IMR-90 (cell line): ENCODE measurements around the gene SECTM1. TPM values are rescaled to one million over a fixed set of nuclear protein-coding genes. Genes with fewer than 3 reads are reported as not detected.
A peak's percentile ranks its signal among the peaks of the same experiment; 100 is the strongest.

Source experiments
- ATAC-seq: fragments of 200-7000 bp; cut with Tn5 transposase; 2 replicates; pipeline ENCODE4 v1.9.1; 2020; ENCODE audit warnings: low read depth, mild to moderate bottlenecking, moderate library complexity
- BruUV-seq: library from RNA; stranded (reverse); fragments of 400-500 nt; replicated peaks from 2 replicates; lab custom pipeline; 2021; lab: Mats Ljungman, UMichigan
- CTCF ChIA-PET: fragments of 300-600 bp; formaldehyde crosslinking; extraction: SDS; loops from one replicate; lab custom pipeline; 2021; ENCODE audit warnings: antibody characterized with exemption; lab: Yijun Ruan, JAX
- POLR2A ChIA-PET: fragments of 300-600 bp; sonication (Branson Sonifier 250); formaldehyde crosslinking; loops from one replicate; lab custom pipeline; 2022; ENCODE audit warnings: antibody characterized with exemption; ENCODE audit not compliant: unreplicated experiment; lab: Charles Lee
- DNase-seq: peaks from one replicate; pipeline ENCODE4 v3.0.0; 2013
- H2AFZ ChIP-seq: replicated peaks from 2 replicates; pipeline ENCODE3; 2013; ENCODE audit warnings: low read length, mild to moderate bottlenecking; ENCODE audit not compliant: poor library complexity
- H2AK5ac ChIP-seq: 2 replicates; pipeline ENCODE4 v1.6.1; 2013; ENCODE audit warnings: low read depth, low read length, inconsistent platforms
- H2AK9ac ChIP-seq: replicated peaks from 2 replicates; pipeline ENCODE3; 2013; ENCODE audit warnings: mild to moderate bottlenecking, low read depth, low read length, moderate library complexity; ENCODE audit not compliant: poor library complexity
- H2BK120ac ChIP-seq: 2 replicates; pipeline ENCODE4 v1.6.1; 2013; ENCODE audit warnings: low read depth, low read length, inconsistent platforms
- H2BK15ac ChIP-seq: 3 replicates; pipeline ENCODE4 v1.6.1; 2013; ENCODE audit warnings: low read depth, low read length, inconsistent platforms
- H2BK20ac ChIP-seq: 2 replicates; pipeline ENCODE4 v1.6.1; 2013; ENCODE audit warnings: low read depth, mild to moderate bottlenecking, inconsistent platforms, low read length, moderate library complexity
- H2BK5ac ChIP-seq: 2 replicates; pipeline ENCODE4 v1.6.1; 2013; ENCODE audit warnings: mild to moderate bottlenecking, low read depth, low read length, inconsistent platforms; ENCODE audit not compliant: poor library complexity, severe bottlenecking
- H3K14ac ChIP-seq: replicated peaks from 2 replicates; pipeline ENCODE4 v1.6.1; 2013; ENCODE audit warnings: low read depth, low read length, inconsistent platforms
- H3K18ac ChIP-seq: 2 replicates; pipeline ENCODE4 v1.6.1; 2013; ENCODE audit warnings: low read depth, low read length, control low read depth
- H3K23ac ChIP-seq: 2 replicates; pipeline ENCODE4 v1.6.1; 2013; ENCODE audit warnings: low read depth, low read length, inconsistent platforms
- H3K27ac ChIP-seq: 2 replicates; pipeline ENCODE4 v1.5.1; 2013; ENCODE audit warnings: mild to moderate bottlenecking, control low read depth, low read length; ENCODE audit not compliant: insufficient read depth
- H3K27me3 ChIP-seq: 2 replicates; pipeline ENCODE4 v1.6.1; 2013; ENCODE audit warnings: low read length; ENCODE audit not compliant: control insufficient read depth, insufficient read depth
- H3K36me3 ChIP-seq: 2 replicates; pipeline ENCODE4 v1.6.1; 2013; ENCODE audit warnings: low read length, mixed read lengths; ENCODE audit not compliant: control insufficient read depth, insufficient read depth
- H3K4ac ChIP-seq: 2 replicates; pipeline ENCODE4 v1.6.1; 2013; ENCODE audit warnings: low read depth, low read length, inconsistent platforms
- H3K4me1 ChIP-seq: 2 replicates; pipeline ENCODE4 v1.6.1; 2013; ENCODE audit warnings: low read length, mixed read lengths; ENCODE audit not compliant: control insufficient read depth, insufficient read depth
- H3K4me2 ChIP-seq: 2 replicates; pipeline ENCODE4 v1.6.1; 2013; ENCODE audit warnings: low read depth, mild to moderate bottlenecking, control low read depth, low read length, moderate library complexity
- H3K4me3 ChIP-seq: 2 replicates; pipeline ENCODE4 v1.5.1; 2013; ENCODE audit warnings: low read depth, mild to moderate bottlenecking, control low read depth, low read length, moderate library complexity; ENCODE audit not compliant: insufficient read depth
- H3K56ac ChIP-seq: 2 replicates; pipeline ENCODE4 v1.6.1; 2013; ENCODE audit warnings: low read length, inconsistent platforms; ENCODE audit not compliant: insufficient read depth; ENCODE audit errors: extremely low read depth
- H3K79me1 ChIP-seq, 2 experiments: 2 replicates each; pipeline ENCODE4 v1.6.1; 2013; ENCODE audit warnings: low read length in 2 of 2, inconsistent platforms in 1 of 2, low read depth in 1 of 2
- H3K9ac ChIP-seq: 2 replicates; pipeline ENCODE4 v1.6.1; 2013; ENCODE audit warnings: low read depth, low read length, control low read depth
- H3K9me1 ChIP-seq: 2 replicates; pipeline ENCODE4 v1.6.1; 2013; ENCODE audit warnings: low read length, inconsistent platforms; ENCODE audit not compliant: insufficient read depth
- H3K9me3 ChIP-seq: 2 replicates; pipeline ENCODE4 v1.6.1; 2013; ENCODE audit warnings: low read length; ENCODE audit not compliant: control insufficient read depth, insufficient read depth
- H4K20me1 ChIP-seq: 2 replicates; pipeline ENCODE4 v1.6.1; 2013; ENCODE audit warnings: low read length, inconsistent platforms; ENCODE audit not compliant: insufficient read depth
- H4K5ac ChIP-seq: 2 replicates; pipeline ENCODE4 v1.6.1; 2013; ENCODE audit warnings: mild to moderate bottlenecking, low read depth, low read length, control low read depth
- H4K8ac ChIP-seq, 2 experiments: 2 replicates each; pipeline ENCODE4 v1.6.1; 2013; ENCODE audit warnings: low read depth in 2 of 2, low read length in 2 of 2, control low read depth in 1 of 2, inconsistent platforms in 1 of 2
- H4K91ac ChIP-seq: 2 replicates; pipeline ENCODE4 v1.6.1; 2013; ENCODE audit warnings: low read depth, low read length, inconsistent platforms; ENCODE audit not compliant: insufficient read depth
- CHD1 ChIP-seq: IDR thresholded peaks from 2 replicates; pipeline ENCODE4 v1.6.1; 2012; ENCODE audit warnings: low read depth, low read length, improper control_type of control experiment
- CTCF ChIP-seq: conservative IDR thresholded peaks from 2 replicates; pipeline ENCODE4 v1.5.1; 2012; ENCODE audit warnings: mild to moderate bottlenecking, low read depth, low read length, improper control_type of control experiment
- ELK1 ChIP-seq: fragments of 150-350 bp; IDR thresholded peaks from 2 replicates; pipeline ENCODE4 v1.6.1; 2016; ENCODE audit warnings: low read depth, mild to moderate bottlenecking, low read length, moderate library complexity, borderline replicate concordance
- FOS ChIP-seq: fragments of 150-350 bp; IDR thresholded peaks from 2 replicates; pipeline ENCODE4 v1.6.1; 2016; ENCODE audit warnings: low read depth, low read length
- MAFK ChIP-seq: IDR thresholded peaks from 2 replicates; pipeline ENCODE4 v1.6.1; 2012; ENCODE audit warnings: low read depth, low read length, improper control_type of control experiment
- MXI1 ChIP-seq: IDR thresholded peaks from 2 replicates; pipeline ENCODE4 v1.6.1; 2012; ENCODE audit warnings: low read depth, mild to moderate bottlenecking, low read length, moderate library complexity, borderline replicate concordance
- NFE2L2 ChIP-seq: fragments of 150-350 bp; IDR thresholded peaks from 2 replicates; pipeline ENCODE4 v1.6.1; 2016; ENCODE audit warnings: low read depth, mild to moderate bottlenecking, low read length
- POLR2A ChIP-seq: IDR thresholded peaks from 2 replicates; pipeline ENCODE4 v1.6.1; 2012; ENCODE audit warnings: mild to moderate bottlenecking, low read depth, low read length
- RAD21 ChIP-seq: IDR thresholded peaks from 2 replicates; pipeline ENCODE4 v1.6.1; 2012; ENCODE audit warnings: low read length, improper control_type of control experiment
- RCOR1 ChIP-seq: IDR thresholded peaks from 2 replicates; pipeline ENCODE4 v1.6.1; 2012; ENCODE audit warnings: mild to moderate bottlenecking, low read length, improper control_type of control experiment; ENCODE audit not compliant: insufficient replicate concordance
- RFX5 ChIP-seq: IDR thresholded peaks from 2 replicates; pipeline ENCODE4 v1.8.0; 2012; ENCODE audit warnings: low read depth, mild to moderate bottlenecking, low read length, moderate library complexity
- SMC3 ChIP-seq: fragments of 150-350 bp; IDR thresholded peaks from 2 replicates; pipeline ENCODE4 v1.6.1; 2016; ENCODE audit warnings: low read depth, mild to moderate bottlenecking, antibody characterized with exemption, low read length, moderate library complexity
- USF2 ChIP-seq: fragments of 150-350 bp; IDR thresholded peaks from 2 replicates; pipeline ENCODE4 v1.6.1; 2017; ENCODE audit warnings: mild to moderate bottlenecking, antibody characterized with exemption, low read length, low read depth
- WGBS, 2 experiments: methylation state at CpG; one replicate each; pipeline versions ENCODE4 v1.1.5 to v1.1.7; 2013; ENCODE audit warnings: missing lambda C conversion rate in 2 of 2; ENCODE audit not compliant: insufficient read length in 1 of 2; ENCODE audit errors: extremely low coverage in 2 of 2; 5-methylcytosine and 5-hydroxymethylcytosine counted together
- dilution Hi-C: fragments of 300-500 bp; cut with HindIII; formaldehyde crosslinking; loops from one replicate; pipeline ENCODE4 v1.14.3; 2018; ENCODE audit warnings: low sequenced_read_pairs; ENCODE audit not compliant: unreplicated experiment
- in situ Hi-C: fragments of 300-500 bp; cut with MboI; formaldehyde crosslinking; loops from 3 replicates; pipeline ENCODE4 v1.14.3; 2019; ENCODE audit warnings: low sequenced_read_pairs, inconsistent platforms, mixed read lengths
- intact Hi-C: fragments of 100-400 bp; cut with micrococcal nuclease; formaldehyde crosslinking; loops from 2 replicates; pipeline ENCODE4 v1.10.0; 2022
- polyA plus RNA-seq, 3 experiments: library from polyadenylated mRNA; depleted of rRNA; stranded (reverse); fragments of >200 nt; gene quantifications; 2 replicates each; pipeline ENCODE4 v1.2.3, GENCODE V29; 2012; ENCODE audit warnings: low replicate concordance in 1 of 3
- total RNA-seq: library from RNA; depleted of rRNA; stranded (reverse); fragments of >200 nt; gene quantifications from 2 replicates; pipeline ENCODE4 v1.2.3, GENCODE V29; 2012

Gene SECTM1
- total and polyA plus RNA-seq, 2 of the 4 experiments (the other 2 are of a cell fraction), result 2.3 to 4.4 TPM

- no peaks in the 10 kb centered on the region for H3K27me3 ChIP-seq
- no peak overlapping the region for H3K18ac ChIP-seq
- H2BK20ac ChIP-seq, result no peak overlapping the region
- no peak overlapping the region for H3K4me2 ChIP-seq
- no peak overlapping the region for H2AK9ac ChIP-seq
- H3K4me3 ChIP-seq, result no peak overlapping the region
- no peak overlapping the region for H3K9ac ChIP-seq
- DNase-seq, result no peak
- H3K79me1 ChIP-seq, result peaks cover 0 to 4% of the 10 kb centered on the region in 2 experiments; a peak in 1 of 4 replicates
- H2BK15ac ChIP-seq, result no peak overlapping the region
- ChIA-PET POLR2A (no interaction called here), CTCF (interaction anchor here (0.6 kb wide), 1 partner anchor 112 kb away, joined by 3 read pairs; no protein-coding TSS in a partner anchor)
- no TSS peak for BruUV-seq
- H2BK5ac ChIP-seq, result no peak overlapping the region
- TF ChIP-seq RCOR1 (no peak), CTCF (no peak), USF2 (no peak), RFX5 (no peak), MXI1 (no peak), POLR2A (no peak), RAD21 (no peak), MAFK (no peak), FOS (no peak), ELK1 (no peak), CHD1 (no peak), SMC3 (no peak), NFE2L2 (no peak)
- H4K8ac ChIP-seq, result no peak overlapping the region
- no peak overlapping the region for H2AFZ ChIP-seq
- dilution Hi-C loops (no loop called here), in situ Hi-C loops (no loop called here), intact Hi-C loops (no loop called here)
- no peak overlapping the region for H3K27ac ChIP-seq
- H3K56ac ChIP-seq, result no peak overlapping the region
- peaks cover 20% of the 10 kb centered on the region for H3K4me1 ChIP-seq
- no peak overlapping the region for H4K91ac ChIP-seq
- no peak overlapping the region for H3K23ac ChIP-seq
- 90% methylated on average over 2 of the region's 7 CpGs; no CpG with 5 or more reads in 1 of the 2 experiments for WGBS, 2 experiments
- no peak overlapping the region for H2BK120ac ChIP-seq
- H3K9me3 ChIP-seq, result no peaks in the 10 kb centered on the region
- H3K9me1 ChIP-seq, result peaks cover 20% of the 10 kb centered on the region
- H4K5ac ChIP-seq, result no peak overlapping the region
- H3K14ac ChIP-seq, result no peak overlapping the region
- ATAC-seq, result no peak
- no peak overlapping the region for H3K4ac ChIP-seq
- H4K20me1 ChIP-seq, result no peaks in the 10 kb centered on the region
- H3K36me3 ChIP-seq, result no peaks in the 10 kb centered on the region; the same call in 1 of the 2 replicates
- H2AK5ac ChIP-seq, result peak overlapping the region; percentile 68; the same call in 1 of the 2 replicates
Observed at GRCh38 chr17:82281076-82281475, 52.5 kb downstream of the SECTM1 start.
